Stimulated activated CD4-positive, alpha-beta T cell treated with anti-CD3 and anti-CD28 coated beads, Interleukin-4, amount 100 ng/mL, for 24 hours (primary cell): ENCODE results near the gene SLC39A3.
"Not testable (repeated sequence)": the region's sequence is repeated elsewhere in the genome, so short reads cannot be mapped to it uniquely, and the experiment has no call there.

Experiments
- DNase-seq: peaks from one replicate; pipeline ENCODE4 v3.0.0-alpha.2; 2020

Gene SLC39A3

GRCh38 chr19:2721570-2722540 lies 18.0 kb downstream of the SLC39A3 start:
- no peak for DNase-seq

- DNase-seq = no peak
Observed at GRCh38 chr19:2720777-2721569, 18.8 kb downstream of the SLC39A3 start, which contains the start of gene DIRAS1. Gene DIRAS1 (minus strand): TSS chr19:2721372. CDS start chr19:2717806, 3,566 bp downstream.

- DNase-seq = no peak
Observed at GRCh38 chr19:2719920-2720776, 19.7 kb downstream of the SLC39A3 start.

- DNase-seq = no peak
Observed at GRCh38 chr19:2719232-2719735, 20.5 kb downstream of the SLC39A3 start.

GRCh38 chr19:2717638-2718541 lies 21.9 kb downstream of the SLC39A3 start:
- DNase-seq = no peak

- no peak for DNase-seq
Observed at GRCh38 chr19:2716722-2717637, 22.8 kb downstream of the SLC39A3 start.

GRCh38 chr19:2716275-2716650 lies 23.6 kb downstream of the SLC39A3 start:
- DNase-seq = no peak

- no peak for DNase-seq
Observed at GRCh38 chr19:2715470-2716274, 24.1 kb downstream of the SLC39A3 start.

- no peak for DNase-seq
Observed at GRCh38 chr19:2714531-2715269, 25.1 kb downstream of the SLC39A3 start.

GRCh38 chr19:2714102-2714501 lies 25.7 kb downstream of the SLC39A3 start:
- DNase-seq = not testable (repeated sequence)

GRCh38 chr19:2713170-2713569 lies 26.6 kb downstream of the SLC39A3 start:
- DNase-seq = not testable (repeated sequence)

GRCh38 chr19:2711875-2712205 lies 28.0 kb downstream of the SLC39A3 start:
- no peak for DNase-seq

- DNase-seq = no peak
Observed at GRCh38 chr19:2711172-2711874, 28.5 kb downstream of the SLC39A3 start.

GRCh38 chr19:2706251-2706650 lies 33.6 kb downstream of the SLC39A3 start:
- DNase-seq = no peak

- DNase-seq = no peak
Observed at GRCh38 chr19:2703691-2704216, 36.1 kb downstream of the SLC39A3 start.

- no peak for DNase-seq
Observed at GRCh38 chr19:2703077-2703437, 36.8 kb downstream of the SLC39A3 start.

- peak; percentile 92 for DNase-seq
Observed at GRCh38 chr19:2702170-2703076, 37.4 kb downstream of the SLC39A3 start, which contains the start of gene GNG7. Gene GNG7 (minus strand): TSS chr19:2702694. CDS start chr19:2520688, 182,006 bp downstream.
